Epithelial cell of proximal tubule (primary cell): ENCODE data around the gene SMAD4. TPM values are rescaled to one million over a fixed set of nuclear protein-coding genes. Genes with fewer than 3 reads are reported as not detected.

ENCODE experiments used
- DNase-seq: peaks from one replicate; pipeline ENCODE4 v3.0.0-alpha.2; 2011; ENCODE audit warnings: low read depth
- H3K4me3 ChIP-seq: 2 replicates; pipeline ENCODE4 v1.5.1; 2011; ENCODE audit warnings: low read depth, mild to moderate bottlenecking, low read length
- total RNA-seq: library from RNA; depleted of rRNA; stranded (reverse); fragments of >200 nt; gene quantifications from 2 replicates; pipeline ENCODE4 v1.2.3, GENCODE V29; 2015
- TF ChIP-seq, protein P1 (sequence below): conservative IDR thresholded peaks from 2 replicates; pipeline ENCODE4 v1.5.1; 2012; ENCODE audit warnings: low read depth, mild to moderate bottlenecking, low read length

SMAD4 gene
- total RNA-seq, 1 donor from 2014 or later = 82.6 TPM

DNA sequence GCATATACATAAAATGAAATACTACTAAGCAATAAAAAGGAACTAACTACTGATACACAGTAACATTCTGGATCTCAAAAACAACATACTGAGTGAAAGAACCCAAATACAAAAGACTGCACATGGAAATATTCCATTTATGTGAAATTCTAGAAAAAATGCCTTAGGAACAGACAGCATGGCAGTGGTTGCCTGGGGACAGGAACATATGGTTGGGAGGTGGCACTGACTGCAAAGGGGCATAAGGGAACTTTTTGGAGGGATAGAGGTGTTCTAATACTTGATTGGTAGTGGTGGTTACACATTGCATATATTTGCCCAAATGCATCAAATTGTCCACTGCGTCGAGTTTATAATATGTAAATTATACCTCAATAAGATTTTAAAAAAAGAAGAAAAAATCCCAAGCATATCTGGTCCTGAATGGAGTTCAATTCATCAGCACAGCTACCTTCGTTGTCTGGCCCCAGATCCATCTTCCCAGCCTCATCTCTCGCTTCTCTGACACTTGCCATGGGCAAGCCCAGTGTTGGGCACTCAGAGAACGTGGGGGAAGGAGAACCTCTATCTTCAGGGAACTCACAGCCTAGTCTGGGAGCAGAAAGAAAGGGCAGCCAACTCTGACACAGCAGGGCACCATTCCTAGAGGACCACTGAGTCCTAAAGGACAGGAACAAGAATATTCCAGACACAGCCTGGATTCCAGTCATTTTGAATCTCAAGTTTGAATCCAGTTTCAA is 8.6 kb upstream of the SMAD4 start:
- no peak overlapping the region for H3K4me3 ChIP-seq
- TF ChIP-seq, protein P1, sequence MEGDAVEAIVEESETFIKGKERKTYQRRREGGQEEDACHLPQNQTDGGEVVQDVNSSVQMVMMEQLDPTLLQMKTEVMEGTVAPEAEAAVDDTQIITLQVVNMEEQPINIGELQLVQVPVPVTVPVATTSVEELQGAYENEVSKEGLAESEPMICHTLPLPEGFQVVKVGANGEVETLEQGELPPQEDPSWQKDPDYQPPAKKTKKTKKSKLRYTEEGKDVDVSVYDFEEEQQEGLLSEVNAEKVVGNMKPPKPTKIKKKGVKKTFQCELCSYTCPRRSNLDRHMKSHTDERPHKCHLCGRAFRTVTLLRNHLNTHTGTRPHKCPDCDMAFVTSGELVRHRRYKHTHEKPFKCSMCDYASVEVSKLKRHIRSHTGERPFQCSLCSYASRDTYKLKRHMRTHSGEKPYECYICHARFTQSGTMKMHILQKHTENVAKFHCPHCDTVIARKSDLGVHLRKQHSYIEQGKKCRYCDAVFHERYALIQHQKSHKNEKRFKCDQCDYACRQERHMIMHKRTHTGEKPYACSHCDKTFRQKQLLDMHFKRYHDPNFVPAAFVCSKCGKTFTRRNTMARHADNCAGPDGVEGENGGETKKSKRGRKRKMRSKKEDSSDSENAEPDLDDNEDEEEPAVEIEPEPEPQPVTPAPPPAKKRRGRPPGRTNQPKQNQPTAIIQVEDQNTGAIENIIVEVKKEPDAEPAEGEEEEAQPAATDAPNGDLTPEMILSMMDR = no peak
- DNase-seq = no peak

DNA sequence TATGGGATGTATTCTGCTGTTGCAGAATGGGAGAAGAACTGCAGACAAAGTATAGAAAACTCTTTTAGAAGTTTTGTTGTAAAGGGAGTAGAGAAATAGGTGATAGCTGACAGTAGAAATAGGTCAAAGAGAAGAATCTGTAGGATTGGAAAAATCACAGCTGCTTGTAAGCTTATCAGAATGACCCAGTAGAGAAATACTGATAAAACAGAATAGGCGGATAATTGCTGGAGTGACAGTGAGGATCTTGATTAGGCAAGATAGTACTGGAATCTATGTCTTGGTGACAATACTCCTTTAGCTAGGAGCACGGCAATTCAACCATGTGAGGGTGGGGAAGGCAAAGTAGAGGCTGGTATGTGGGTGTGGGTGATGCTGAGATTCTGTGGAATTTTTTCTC is 4.5 kb upstream of the SMAD4 start:
- TF ChIP-seq, protein P1 = no peak
- no peak overlapping the region for H3K4me3 ChIP-seq
- DNase-seq = no peak

DNA sequence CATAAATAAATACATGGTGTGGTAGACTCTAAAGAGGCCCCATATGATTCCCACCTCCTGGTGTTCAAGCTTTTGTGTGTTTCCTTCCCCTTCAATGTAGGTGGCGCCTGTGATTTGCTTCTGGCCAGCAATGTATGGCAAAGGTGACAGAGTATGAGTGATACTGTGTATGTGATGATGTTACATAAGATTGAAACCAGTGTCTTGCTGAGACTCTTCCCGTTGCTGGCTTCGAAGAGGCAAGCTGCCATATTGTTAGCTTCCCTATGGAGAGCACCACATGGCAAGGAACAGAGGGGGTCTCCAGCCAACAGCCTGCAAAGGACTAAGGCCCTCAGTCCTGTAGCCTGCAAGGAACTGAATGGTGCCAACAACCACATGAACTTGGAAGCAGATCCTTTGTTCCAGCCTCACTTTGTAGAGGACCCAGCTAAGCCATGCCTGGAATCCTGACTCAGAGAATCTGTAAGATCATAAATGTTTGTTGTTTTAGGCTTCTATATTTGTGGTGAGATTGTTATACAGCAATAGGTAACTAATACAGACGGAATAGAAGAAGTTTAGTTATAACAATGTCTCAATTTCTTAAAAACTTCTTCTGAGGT is 1.7 kb upstream of the SMAD4 start:
- TF ChIP-seq, protein P1 = no peak
- no peak overlapping the region for H3K4me3 ChIP-seq
- no peak for DNase-seq

DNA sequence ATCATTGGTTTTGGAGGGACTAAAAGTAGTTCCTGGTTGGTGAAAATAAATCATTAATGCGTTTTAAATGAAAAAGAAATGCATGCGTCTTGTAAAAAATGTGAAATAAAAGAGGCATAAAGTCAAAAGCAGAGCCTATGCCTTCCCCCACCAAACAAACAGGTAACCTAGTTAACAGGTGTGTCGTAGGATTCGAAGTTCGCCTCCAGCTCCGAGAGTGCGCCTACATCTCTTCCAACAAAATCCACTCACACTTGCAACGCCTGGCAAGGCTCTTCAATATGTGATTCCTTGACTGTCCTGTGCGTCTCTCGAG is 677 bp upstream of the SMAD4 start:
- no peak for DNase-seq
- H3K4me3 ChIP-seq = peak overlapping the region; percentile 69
- TF ChIP-seq, protein P1 = no peak

DNA sequence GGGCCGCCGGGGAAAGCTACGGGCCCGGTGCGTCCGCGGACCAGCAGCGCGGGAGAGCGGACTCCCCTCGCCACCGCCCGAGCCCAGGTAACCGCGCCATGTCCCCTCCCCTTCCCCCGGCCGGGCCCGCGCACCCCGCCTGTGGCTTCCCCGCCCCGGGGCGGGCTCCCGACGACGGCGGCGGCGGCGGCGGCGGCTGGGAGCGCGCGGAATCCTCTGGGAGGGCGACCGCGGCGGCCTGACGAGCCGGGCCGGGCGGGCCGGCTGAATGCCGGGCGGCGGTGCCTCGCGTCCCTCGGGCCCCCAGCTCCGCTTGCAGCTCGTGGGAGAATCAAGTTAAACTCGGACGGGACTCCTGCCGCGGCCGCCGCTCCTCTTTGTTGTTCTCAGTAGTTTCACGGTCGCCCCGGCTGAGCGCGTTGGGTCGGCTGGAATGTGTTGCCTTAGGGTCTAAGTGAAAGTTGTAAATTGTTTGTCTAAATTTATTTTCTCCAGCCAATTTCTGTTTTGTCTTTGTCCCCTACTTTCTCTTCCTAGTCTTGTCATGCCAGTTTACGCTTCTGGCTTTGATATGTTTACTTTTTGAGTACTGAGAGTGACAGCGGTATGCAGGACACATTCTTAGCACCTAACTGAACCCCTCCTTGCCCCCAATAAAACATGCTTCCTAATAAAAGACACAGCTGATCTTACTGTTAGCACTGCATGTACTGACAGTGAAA is 685 bp downstream of the SMAD4 start:
- TF ChIP-seq, protein P1 = no peak
- H3K4me3 ChIP-seq = peak overlapping the region; percentile 69
- DNase-seq = no peak

DNA sequence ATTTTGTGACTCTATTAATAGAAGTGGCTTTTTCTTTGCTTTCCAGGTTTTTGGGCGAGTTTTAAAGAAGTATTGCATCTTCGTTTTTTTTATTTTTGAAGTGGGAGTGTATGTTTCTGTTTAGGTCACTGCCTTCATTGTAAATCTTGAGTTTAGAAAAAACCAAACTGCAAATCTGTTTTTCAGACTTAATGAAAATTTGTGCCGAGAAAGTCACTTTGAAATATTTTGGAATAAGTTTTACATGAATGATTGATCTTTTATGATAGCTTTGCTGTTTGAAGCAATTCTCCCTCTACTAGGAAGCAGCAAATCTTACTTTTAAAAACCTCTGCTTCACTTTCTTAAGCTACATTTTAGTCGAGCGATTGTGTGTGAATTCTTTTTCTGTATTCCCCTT is 2.2 kb downstream of the SMAD4 start:
- no peak for DNase-seq
- peak overlapping the region; percentile 69 for H3K4me3 ChIP-seq
- TF ChIP-seq, protein P1 = no peak
